NT2/D1 (cell line): ENCODE data around the gene SNIP1.

Experiments
- DNase-seq: peaks from one replicate; pipeline ENCODE4 v3.0.0-alpha.2; 2011; ENCODE audit warnings: low read depth, low spot score
- H3K27me3 ChIP-seq: 2 replicates; pipeline ENCODE4 v1.6.0; 2011; ENCODE audit warnings: mild to moderate bottlenecking; ENCODE audit not compliant: insufficient read length, insufficient read depth
- H3K36me3 ChIP-seq: 2 replicates; pipeline ENCODE4 v1.6.1; 2011; ENCODE audit warnings: mild to moderate bottlenecking, low read length, mixed read lengths; ENCODE audit not compliant: insufficient read depth, insufficient read length
- H3K4me1 ChIP-seq: 2 replicates; pipeline ENCODE4 v1.5.1; 2011; ENCODE audit not compliant: insufficient read depth, insufficient read length
- H3K4me3 ChIP-seq: 2 replicates; pipeline ENCODE4 v1.5.1; 2011; ENCODE audit warnings: low read depth; ENCODE audit not compliant: insufficient read length
- H3K9ac ChIP-seq: 2 replicates; pipeline ENCODE4 v1.6.0; 2011; ENCODE audit warnings: low read depth; ENCODE audit not compliant: insufficient read length
- H3K9me3 ChIP-seq: 2 replicates; pipeline ENCODE4 v1.5.1; 2011; ENCODE audit warnings: mild to moderate bottlenecking, low read length; ENCODE audit not compliant: insufficient read depth
- SUZ12 ChIP-seq: IDR thresholded peaks from 2 replicates; pipeline ENCODE4 v1.6.1; 2011; ENCODE audit not compliant: insufficient read length, insufficient read depth; ENCODE audit errors: extremely low read depth
- YY1 ChIP-seq: IDR thresholded peaks from 2 replicates; pipeline ENCODE4 v1.6.1; 2011; ENCODE audit not compliant: insufficient read length, insufficient read depth
- ZNF274 ChIP-seq: IDR thresholded peaks from 2 replicates; pipeline ENCODE4 v1.6.1; 2011; ENCODE audit warnings: mild to moderate bottlenecking, low read depth, low read length

SNIP1 gene

DNA sequence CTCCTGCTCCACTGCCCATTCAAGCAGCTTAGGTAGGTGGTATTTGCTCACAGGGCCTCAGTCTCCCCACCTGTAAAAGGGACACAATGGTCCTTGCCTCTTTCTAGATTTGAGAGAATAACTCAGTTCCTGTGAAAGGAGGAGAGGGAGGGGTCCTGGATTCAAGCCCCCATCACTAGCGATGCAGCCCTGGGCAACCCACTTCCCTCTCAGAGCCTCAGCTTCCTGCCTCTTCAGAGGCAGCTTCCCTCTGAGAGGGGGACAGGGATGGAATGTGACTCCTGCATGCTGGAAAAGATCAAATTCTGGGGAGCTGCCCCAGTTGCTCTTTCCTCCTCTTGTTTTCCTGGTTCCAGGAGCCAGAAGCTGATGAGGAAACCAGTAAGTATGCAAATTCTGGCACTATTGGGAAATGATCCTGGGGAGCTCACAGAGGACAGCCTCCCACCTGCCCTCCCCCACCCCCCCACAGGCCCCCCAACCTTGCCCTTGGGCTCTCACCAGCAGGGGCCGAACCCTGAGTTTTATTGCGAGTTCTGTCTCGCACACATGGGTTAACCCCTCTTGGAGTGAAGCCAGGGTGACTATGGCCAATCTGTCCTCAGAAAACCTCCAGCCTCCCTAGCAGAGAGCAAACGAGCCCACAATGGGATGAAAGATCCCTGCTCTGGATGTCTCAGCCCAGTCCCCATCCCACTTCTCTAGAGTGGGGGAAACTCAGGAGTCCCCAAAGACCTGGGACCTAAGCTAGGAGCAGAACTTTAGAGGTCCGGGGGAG, 68.0 kb downstream of the SNIP1 start:
- no peaks in the 10 kb centered on the region for H3K9me3 ChIP-seq
- TF ChIP-seq ZNF274, result no peak
- TF ChIP-seq SUZ12, result no peak
- TF ChIP-seq YY1, result no peak
- DNase-seq, result no peak
- H3K27me3 ChIP-seq, result no peaks in the 10 kb centered on the region
- H3K4me3 ChIP-seq, result no peak overlapping the region
- peaks cover 14% of the 10 kb centered on the region for H3K4me1 ChIP-seq
- peaks cover 53% of the 10 kb centered on the region for H3K36me3 ChIP-seq
- H3K9ac ChIP-seq, result peak overlapping the region; percentile 45
